Muscle of leg (tissue), 11 donors: ENCODE results near the gene PAK1. TPM values are rescaled to one million over a fixed set of nuclear protein-coding genes. Genes with fewer than 3 reads are reported as not detected.

Experiments
- DNase-seq: peaks from one replicate; pipeline ENCODE4 v3.0.0; 2013
- H3K27ac ChIP-seq: one replicate; pipeline ENCODE4 v1.5.1; 2013; ENCODE audit warnings: mild to moderate bottlenecking, low read length, control low read depth
- H3K27me3 ChIP-seq: one replicate; pipeline ENCODE4 v1.6.1; 2013; ENCODE audit warnings: low read length; ENCODE audit not compliant: control insufficient read depth, insufficient read depth
- H3K36me3 ChIP-seq: one replicate; pipeline ENCODE4 v1.6.1; 2013; ENCODE audit warnings: low read length; ENCODE audit not compliant: control insufficient read depth, insufficient read depth
- H3K4me1 ChIP-seq: one replicate; pipeline ENCODE4 v1.6.1; 2013; ENCODE audit warnings: low read length; ENCODE audit not compliant: control insufficient read depth, insufficient read depth
- H3K4me3 ChIP-seq: one replicate; pipeline ENCODE4 v1.5.1; 2013; ENCODE audit warnings: low read length, control low read depth
- H3K9me3 ChIP-seq: replicated peaks from 2 replicates; pipeline ENCODE4 v1.6.1; 2013; ENCODE audit warnings: low read depth, low read length; ENCODE audit not compliant: control insufficient read depth
- WGBS: methylation state at CpG from one replicate; pipeline ENCODE4 v1.1.5; 2013; ENCODE audit warnings: missing lambda C conversion rate; ENCODE audit not compliant: insufficient coverage; 5-methylcytosine and 5-hydroxymethylcytosine counted together
- polyA plus RNA-seq, 8 donors: library from polyadenylated mRNA; unstranded; fragments of 120-200 nt; gene quantifications; one replicate each; pipeline versions ENCODE4 v1.2.1 to v1.2.3, GENCODE V29; 2013; ENCODE audit warnings: inconsistent platforms in 1 of 8, low replicate concordance in 1 of 8; ENCODE audit not compliant: insufficient read length in 8 of 8, insufficient read depth in 1 of 8
- total RNA-seq: library from RNA; stranded (reverse); fragments of 120-200 nt; gene quantifications from one replicate; pipeline ENCODE4 v1.2.4, GENCODE V29; 2013

Gene PAK1
- total and polyA plus RNA-seq, 9 donors = 58.7 to 104 (median 74.1) TPM

DNA sequence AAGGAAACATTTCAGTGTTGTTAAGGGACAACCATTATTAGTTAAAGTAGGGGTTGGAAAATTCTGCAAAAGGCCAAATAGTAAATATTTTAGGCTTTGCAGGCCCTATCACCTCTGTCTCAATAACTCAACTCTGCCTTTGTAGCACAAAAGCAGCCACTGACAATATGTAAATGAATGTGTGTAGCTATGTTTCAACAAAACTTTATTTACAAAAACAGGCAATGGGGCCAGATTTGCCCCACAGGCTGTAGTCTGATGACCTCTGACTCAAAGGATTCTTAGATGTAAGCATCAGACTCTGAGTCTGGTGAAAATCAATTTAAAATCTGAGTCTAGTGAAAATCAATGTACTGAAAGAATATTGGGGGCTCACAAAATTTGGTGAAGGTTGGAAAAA lies 50.3 kb downstream of the PAK1 start:
- Histone ChIP-seq H3K4me1 (no peaks in the 10 kb centered on the region), H3K36me3 (no peaks in the 10 kb centered on the region), H3K27ac (no peak overlapping the region), H3K4me3 (no peak overlapping the region), H3K27me3 (no peaks in the 10 kb centered on the region), H3K9me3 (no peaks in the 10 kb centered on the region)
- no peak for DNase-seq

DNA sequence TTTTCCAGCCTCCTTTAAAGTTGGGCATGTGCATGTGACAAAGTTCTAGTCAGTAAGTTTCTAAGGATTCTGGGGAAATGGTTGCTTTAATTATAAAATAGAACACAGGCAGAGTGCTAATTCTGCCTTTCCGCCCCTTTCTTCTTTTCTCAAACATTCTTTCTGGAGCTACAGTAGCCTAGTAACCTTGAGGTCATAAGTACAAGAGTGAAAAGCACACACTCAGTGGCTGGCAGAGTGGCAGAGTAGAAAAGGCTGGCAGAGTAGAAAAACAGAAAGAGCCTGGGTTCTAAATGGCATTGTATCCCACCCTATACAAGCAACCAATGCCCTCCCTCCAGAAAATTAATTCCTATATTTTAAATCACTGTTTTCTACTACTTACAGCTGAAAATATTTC lies 51.2 kb downstream of the PAK1 start:
- no CpG with 5 or more reads among the region's 1 CpG for WGBS
- DNase-seq = no peak
- Histone ChIP-seq H3K4me1 (no peaks in the 10 kb centered on the region), H3K4me3 (no peak overlapping the region), H3K27me3 (no peaks in the 10 kb centered on the region), H3K36me3 (no peaks in the 10 kb centered on the region), H3K27ac (no peak overlapping the region), H3K9me3 (no peaks in the 10 kb centered on the region)

DNA sequence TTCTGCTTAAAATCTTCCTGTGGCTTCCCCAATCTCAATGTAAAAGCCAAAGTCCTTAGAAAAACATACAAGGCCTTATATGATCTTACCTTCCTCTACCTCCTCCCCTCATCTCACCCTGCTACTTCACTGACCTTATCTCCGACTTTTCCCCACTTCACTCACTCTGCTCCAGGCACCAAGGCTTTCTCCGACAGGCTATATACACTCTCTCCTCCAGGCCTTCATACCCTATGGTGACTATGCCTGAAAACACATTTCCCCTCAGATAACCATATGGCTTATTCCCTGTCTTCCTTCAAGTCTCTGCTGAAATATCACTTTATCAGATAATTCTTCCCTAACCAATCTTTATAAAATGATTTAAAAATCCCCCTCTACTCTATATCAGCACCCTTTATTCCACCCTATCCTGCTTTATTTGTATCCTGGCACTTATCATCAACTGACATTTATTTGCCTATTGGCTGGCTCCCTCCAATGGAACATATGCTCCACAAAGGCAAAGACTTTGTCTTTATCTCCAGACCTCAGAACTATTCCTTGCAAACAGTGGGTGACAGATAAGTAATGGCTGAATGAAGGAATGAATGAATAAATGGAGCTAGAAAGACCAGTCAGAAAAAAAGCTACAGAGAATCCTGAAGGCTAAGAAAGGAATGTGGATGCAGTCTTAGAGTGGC lies 52.7 kb downstream of the PAK1 start:
- 77% methylated on average over 2 of the region's 2 CpGs for WGBS
- Histone ChIP-seq H3K4me1 (no peaks in the 10 kb centered on the region), H3K9me3 (no peaks in the 10 kb centered on the region), H3K27me3 (no peaks in the 10 kb centered on the region), H3K4me3 (no peak overlapping the region), H3K36me3 (no peaks in the 10 kb centered on the region), H3K27ac (no peak overlapping the region)
- DNase-seq = no peak

DNA sequence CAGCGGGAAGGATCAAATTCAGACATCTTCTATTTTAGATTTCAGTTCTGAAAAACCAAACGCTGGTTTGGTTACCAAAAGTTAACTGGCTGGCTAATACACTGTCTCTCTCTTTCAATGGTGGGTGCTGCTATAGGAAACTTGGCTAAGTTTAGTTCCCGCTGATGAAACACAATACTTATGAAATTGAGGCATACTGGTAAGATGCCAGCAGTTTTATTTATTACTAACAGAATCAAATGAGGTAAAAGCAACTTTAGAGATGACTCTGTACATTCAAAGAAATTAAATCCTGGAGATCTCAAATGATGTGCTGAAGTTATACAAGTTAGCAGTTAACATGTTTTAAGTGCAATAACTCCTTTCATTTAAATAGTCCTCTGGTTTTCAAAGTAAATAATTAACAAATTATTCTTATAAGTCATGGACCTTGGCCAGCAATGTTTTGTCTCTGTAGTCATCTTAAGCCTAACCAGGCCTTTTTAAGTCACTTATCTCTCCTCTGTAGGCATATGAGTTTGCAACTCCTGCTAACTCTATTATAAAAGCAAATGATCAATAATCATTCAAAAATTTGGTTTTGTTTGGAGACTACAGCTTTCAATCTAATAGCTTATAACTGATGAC lies 54.8 kb downstream of the PAK1 start:
- H3K9me3 ChIP-seq = no peaks in the 10 kb centered on the region
- no peak overlapping the region for H3K4me3 ChIP-seq
- DNase-seq = no peak
- H3K4me1 ChIP-seq = no peaks in the 10 kb centered on the region
- H3K27ac ChIP-seq = no peak overlapping the region
- WGBS = no CpG with 5 or more reads among the region's 3 CpGs
- H3K36me3 ChIP-seq = no peaks in the 10 kb centered on the region
- no peaks in the 10 kb centered on the region for H3K27me3 ChIP-seq

DNA sequence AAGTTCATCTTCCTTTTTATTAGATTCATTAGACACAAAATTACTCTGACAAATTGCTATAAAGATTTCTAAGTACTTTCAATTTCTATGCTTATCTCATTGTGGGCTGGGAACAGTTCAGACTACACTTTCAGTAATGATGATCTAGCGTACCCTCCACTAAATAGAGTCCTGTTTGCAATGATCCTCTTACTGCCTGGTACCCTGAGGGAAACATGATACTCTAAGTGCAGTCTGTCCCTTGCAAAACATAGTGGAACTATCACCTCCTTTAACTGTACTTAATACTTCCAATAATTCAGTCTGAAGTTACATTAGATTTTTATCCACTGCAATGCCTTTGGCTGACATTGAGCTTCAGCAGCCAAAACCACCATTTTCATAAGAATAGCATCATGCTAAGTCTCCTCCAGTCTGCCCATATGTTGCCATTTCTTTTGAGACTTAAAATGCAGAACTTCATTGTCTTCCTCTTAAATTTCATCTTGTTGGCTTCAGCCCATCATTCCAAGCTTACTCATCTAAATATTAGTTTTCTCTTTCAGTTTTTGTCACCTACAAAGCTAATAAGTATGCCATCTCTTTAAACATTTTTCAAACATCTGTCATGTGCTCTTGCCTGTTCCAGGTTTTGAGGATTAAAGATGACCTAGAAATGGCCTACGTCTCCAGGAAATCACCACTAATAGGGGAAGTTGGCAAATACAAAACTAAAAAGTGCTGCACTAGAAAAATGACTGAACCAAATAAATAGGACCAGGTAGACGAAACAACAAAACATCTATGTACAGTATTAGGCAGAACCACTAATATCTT lies 55.5 kb downstream of the PAK1 start:
- Histone ChIP-seq H3K4me3 (no peak overlapping the region), H3K9me3 (no peaks in the 10 kb centered on the region), H3K27ac (no peak overlapping the region), H3K27me3 (no peaks in the 10 kb centered on the region), H3K36me3 (no peaks in the 10 kb centered on the region), H3K4me1 (no peaks in the 10 kb centered on the region)
- no peak for DNase-seq
- WGBS = 78% methylated on average over 1 of the region's 3 CpGs

DNA sequence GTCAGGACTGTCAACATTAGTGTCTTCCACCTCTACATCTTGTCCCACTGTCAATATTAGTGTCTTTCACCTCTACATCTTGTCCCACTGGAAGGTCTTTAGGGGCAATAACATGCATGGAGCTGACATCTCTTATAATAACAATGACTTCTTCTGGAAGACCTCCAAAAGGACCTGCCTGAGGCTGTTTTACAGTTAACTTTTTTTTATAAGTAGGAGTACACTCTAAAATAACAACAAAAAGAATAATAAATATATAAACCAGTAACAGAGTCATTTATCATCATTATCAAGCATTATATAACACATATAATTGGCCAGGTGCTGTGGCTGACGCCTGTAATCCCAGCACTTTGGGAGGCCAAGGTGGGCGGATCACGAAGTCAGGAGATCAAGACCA lies 57.5 kb downstream of the PAK1 start:
- Histone ChIP-seq H3K27me3 (no peaks in the 10 kb centered on the region), H3K27ac (no peak overlapping the region), H3K4me3 (no peak overlapping the region), H3K9me3 (no peaks in the 10 kb centered on the region), H3K4me1 (peaks cover 9% of the 10 kb centered on the region), H3K36me3 (no peaks in the 10 kb centered on the region)
- no peak for DNase-seq
- no CpG with 5 or more reads among the region's 3 CpGs for WGBS

DNA sequence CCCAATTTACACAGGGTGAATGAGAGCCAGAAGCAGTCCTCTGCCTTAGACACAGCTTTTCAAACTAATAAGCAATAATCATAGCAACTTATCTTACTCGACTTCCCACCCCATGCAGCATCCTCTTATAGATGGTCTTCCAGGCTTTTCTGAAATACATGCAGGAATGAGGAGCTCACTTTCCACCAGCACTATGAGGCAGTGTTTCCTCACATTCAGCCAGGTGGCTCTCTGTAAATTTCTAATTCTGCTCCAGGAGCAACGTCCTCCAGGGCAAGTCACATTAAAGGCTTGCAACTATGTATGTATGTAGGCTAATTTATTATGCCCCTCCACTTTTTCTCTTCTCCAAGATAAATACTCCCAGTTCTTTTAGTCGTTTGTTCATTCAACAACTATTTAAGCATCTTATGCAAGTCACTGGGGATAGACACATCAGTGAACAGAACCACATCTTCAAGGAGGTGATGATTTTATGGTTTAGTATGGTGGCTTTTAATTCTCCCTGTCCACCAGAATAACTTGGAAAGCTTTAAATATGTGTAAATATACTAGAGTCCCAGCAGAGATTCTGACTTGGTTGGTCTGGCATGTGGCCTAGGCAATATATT lies 59.9 kb downstream of the PAK1 start:
- WGBS = no CpG with 5 or more reads among the region's 3 CpGs
- Histone ChIP-seq H3K4me3 (no peak overlapping the region), H3K27me3 (no peaks in the 10 kb centered on the region), H3K9me3 (no peaks in the 10 kb centered on the region), H3K27ac (no peak overlapping the region), H3K4me1 (peaks cover 17% of the 10 kb centered on the region), H3K36me3 (no peaks in the 10 kb centered on the region)
- DNase-seq = no peak

DNA sequence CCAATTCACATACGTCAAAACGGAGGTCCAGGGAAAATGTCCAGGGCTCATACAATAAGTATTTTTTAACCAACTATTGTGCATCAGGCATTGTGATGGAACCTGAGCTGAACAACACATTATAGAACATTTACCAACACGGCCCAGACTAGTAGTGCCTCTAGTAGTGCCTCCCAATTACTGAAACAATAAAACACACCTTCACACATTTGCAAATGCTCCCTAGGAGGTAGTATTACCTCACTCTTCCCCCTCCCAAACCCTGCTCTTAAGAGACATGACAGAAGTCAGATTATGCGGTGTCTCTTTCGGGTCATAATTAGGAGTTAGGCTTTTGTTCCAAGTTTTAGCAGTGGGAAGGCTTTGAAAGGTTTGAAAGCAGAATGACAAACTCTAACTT lies 61.1 kb downstream of the PAK1 start:
- H3K4me3 ChIP-seq = no peak overlapping the region
- no peak for DNase-seq
- H3K27me3 ChIP-seq = no peaks in the 10 kb centered on the region
- peaks cover 17% of the 10 kb centered on the region for H3K4me1 ChIP-seq
- 61% methylated on average over 3 of the region's 5 CpGs for WGBS
- H3K9me3 ChIP-seq = no peaks in the 10 kb centered on the region
- no peaks in the 10 kb centered on the region for H3K36me3 ChIP-seq
- H3K27ac ChIP-seq = no peak overlapping the region

DNA sequence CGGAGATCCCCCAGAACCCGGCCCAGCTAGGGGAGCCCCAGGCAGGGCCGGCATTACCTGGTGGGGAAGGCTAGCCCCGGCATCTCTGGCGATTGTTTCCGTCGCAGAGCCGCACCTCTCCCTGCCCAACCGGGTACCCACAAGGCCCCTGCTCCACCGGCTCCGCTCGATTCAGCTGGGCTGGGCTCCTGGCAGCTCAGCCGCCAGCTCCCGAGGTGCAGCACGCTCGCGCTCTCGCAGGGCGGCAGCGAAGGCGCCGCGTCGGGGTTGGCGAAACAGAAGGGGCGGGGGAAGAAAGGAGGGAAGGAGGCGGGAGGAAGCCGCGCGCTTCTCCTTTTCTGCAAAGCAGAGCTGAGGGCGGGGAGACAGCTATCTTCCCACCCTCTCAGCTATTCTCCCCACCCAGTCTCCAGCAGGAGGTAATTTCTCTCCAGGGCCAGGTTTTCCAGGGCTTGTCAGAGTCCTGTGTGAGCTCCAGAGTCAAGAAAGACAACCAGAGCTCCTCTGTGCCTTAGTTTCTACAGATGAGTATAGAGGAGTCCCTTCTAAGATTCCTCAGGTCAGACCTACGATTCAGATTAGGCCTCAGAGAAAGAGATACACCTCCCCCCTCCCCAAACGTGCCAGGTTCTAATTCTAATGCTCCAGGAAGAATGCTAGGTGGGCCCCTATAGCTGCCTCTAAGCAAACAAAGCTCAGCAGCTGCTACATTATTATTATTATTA lies 62.0 kb downstream of the PAK1 start:
- no peaks in the 10 kb centered on the region for H3K27me3 ChIP-seq
- under 1% methylated on average over 25 of the region's 33 CpGs for WGBS
- no peaks in the 10 kb centered on the region for H3K36me3 ChIP-seq
- no peaks in the 10 kb centered on the region for H3K9me3 ChIP-seq
- peak; percentile 95 for DNase-seq
- peaks cover 23% of the 10 kb centered on the region for H3K4me1 ChIP-seq
- H3K27ac ChIP-seq = peak overlapping the region; percentile 79
- H3K4me3 ChIP-seq = peak overlapping the region; percentile 70
